ENCODE data around the gene CD40.
"Not testable (repeated sequence)": the region's sequence is repeated elsewhere in the genome, so short reads cannot be mapped to it uniquely, and the experiment has no call there.

CD40 gene

DNA sequence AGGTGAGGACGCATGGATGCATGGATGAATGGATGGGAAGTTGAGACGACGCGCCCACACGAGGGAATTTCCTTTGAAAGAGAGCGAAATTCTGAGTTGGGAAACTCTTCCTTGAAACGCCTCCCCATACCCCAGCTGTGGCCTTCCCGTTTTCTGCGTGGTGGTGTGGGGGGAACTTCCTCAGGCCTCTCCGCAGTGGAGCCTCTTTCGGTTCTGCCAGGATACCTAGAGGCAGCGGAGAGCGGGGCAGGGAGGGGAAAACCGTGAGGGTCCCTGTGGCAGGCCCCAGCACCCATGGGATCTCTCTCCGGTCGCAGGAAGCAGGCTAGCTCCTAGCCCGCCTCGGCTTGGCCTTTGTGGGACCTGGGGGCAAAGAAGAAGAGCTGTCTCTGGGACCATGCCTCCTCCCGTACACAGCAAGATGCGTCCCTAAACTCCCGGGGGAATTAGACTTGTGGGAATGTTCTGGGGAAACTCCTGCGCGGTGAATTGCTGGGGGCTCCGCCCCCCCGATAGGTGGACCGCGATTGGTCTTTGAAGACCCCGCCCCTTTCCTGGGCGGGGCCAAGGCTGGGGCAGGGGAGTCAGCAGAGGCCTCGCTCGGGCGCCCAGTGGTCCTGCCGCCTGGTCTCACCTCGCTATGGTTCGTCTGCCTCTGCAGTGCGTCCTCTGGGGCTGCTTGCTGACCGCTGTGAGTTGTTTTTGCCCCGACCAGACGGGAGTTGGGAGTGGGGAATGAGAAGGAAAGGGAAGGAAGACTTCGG is at the start of gene CD40:
Gene CD40 (plus strand): TSS at position 611 of the 764 bp plus-strand sequence. CDS start 30 bp downstream, at position 641.
- peak; percentile 30 for DNase-seq (ENCODE audit: low read depth)

DNA sequence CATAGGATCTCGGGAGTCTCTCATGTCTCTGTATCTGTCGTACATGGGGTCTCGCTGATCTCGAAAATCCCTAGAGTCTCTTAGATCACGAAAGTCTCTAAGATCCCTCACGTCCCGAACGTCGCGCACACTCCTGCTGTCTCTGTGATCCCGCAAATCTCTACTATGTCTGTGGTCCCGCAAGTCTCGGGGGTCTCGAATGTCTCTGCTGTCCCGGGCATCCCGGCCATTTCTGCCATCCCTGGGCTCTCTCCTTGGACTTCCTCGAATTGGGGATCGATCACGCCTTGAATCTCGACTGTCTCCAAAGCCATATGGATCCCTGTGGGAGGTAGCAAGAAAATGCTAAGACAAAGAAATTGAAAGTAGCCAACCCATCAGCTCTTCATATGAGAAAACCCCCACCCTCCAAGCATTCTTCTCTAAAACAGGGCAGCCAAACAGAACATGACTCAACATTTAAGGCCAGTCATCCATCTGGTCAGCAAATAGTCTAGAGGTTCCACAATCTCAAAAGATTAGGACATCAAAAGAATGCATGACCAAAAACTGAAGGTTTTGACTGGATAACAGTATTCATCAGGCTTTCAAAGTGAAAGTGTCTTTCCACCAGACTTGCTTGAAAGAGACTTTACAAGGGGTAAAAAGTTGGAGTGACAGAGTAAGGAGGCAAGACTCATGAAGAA is 47.8 kb upstream of the CD40 start:
- no peak for DNase-seq (ENCODE audit: low read depth)

DNA sequence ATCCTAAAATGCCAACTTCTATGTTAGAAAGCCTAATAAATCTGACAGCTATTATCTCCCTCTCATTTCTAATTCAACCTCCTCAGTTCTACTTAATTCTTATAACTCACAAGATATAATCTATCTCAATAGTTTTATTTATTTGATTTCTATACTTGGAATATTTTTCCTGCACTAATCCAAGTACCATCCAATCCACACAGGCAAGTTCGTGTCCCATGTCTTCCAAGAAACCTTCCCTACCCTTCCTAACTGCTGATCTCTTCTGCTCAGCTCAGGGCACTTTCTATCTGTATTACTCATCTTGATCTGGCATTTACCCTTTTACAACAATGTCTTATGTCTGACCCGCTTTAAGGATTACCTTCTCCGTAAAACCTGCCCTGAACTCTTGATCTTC is 46.5 kb upstream of the CD40 start:
- no peak for DNase-seq (ENCODE audit: low read depth)

DNA sequence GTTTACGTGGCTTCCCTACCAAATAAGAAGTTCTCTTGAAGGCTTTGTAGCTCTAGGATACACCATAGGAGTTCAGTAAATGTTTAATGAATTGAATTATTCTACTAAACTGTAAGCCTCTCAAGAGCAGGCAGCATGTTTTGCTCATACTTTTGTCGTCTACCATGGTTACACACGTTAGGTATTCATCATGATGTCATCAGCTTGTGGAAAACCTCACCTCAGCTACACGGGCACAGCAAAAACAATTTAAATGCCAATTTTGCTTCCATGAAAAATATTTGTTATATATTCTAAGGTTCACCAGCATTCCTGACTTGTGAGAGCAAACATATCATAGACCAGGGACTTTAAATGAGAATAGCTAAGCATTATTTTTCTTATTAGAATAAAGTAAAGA is 45.1 kb upstream of the CD40 start:
- no peak for DNase-seq (ENCODE audit: low read depth)

DNA sequence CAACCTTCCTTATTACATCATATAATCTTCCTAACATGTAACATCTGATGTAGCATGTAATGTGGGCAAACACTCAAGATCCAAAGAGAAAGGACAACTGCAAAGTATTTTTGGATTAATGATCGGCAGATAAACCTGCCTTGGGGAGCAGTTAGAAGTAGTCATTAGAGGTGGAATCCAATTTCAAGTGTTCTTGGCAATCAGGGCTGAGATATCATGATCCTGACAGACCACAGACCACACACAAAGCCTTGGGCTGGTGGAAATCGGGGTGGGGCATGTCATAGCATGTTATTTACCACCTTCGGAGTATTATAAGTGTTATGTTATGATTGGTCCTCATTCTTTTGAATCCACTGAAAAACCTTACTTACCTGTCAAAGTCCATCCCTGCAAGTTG is 44.7 kb upstream of the CD40 start:
- no peak for DNase-seq (ENCODE audit: low read depth)

DNA sequence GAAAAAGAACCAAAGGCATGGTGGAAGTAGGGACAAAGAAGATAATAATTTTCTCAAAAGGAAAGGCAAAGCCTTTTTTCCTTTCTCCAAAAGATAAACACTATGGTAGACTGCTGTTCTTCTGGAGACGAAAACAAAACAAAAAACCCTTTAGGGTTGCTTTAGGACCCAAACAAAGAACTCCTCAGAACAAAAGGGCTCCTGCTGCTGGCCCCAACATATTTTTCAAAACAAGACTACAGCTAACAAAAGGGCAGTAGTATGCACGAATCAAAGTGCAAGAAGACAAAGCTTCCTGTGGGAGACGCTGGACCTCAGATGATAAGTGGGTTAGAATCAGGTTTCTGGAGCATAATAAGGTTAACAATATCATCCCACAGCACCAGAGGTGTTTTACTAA is 44.1 kb upstream of the CD40 start:
- DNase-seq (ENCODE audit: low read depth): no peak

DNA sequence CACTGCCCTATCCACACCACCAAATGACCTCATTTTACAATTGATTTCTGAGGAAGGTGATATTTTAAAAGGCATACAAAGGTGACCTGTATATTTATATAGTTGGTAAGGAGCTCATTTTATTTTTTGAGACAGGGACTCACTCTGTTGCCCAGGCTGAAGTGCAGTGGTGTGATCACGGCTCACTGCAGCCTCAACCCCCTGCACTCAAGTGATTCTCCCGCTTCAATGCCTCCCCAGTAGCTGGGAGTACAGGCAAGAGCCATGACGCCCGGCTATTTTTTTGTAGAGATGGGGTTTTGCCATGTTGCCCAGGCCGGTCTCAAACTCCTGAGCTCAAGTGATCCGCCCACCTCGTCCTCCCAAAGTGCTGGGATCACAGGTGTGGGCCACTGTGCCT is 41.3 kb upstream of the CD40 start:
- DNase-seq (ENCODE audit: low read depth): no peak

DNA sequence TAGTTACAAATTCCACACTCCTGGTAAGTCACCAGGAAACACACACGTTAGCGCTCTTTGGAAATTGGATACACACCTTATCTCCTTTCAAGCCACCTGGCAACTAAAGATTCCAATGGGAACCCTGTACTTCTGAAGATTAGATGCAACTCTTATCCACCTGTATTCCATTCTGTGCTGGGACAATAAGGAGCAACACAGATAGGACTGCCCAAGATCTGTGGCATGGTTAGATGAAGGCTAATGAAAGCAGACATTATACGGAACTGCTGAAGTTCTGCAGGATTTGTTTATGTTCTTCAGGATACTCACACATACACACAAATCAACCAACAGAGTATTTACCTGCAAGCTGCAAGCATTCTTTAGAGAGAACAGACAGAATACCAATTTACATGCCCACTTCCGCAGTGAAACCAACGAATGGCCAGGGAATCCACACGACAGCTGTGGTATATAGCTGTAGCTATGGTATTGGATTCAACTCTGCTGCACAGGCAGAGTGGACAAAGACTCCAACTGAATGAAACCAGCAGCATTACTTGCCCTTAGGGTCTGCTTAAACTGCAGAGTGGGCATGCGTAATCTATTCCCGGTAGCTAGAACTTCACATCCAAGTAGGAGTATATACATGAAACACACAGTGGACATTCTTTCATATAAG is 40.3 kb upstream of the CD40 start:
- no peak for DNase-seq (ENCODE audit: low read depth)

DNA sequence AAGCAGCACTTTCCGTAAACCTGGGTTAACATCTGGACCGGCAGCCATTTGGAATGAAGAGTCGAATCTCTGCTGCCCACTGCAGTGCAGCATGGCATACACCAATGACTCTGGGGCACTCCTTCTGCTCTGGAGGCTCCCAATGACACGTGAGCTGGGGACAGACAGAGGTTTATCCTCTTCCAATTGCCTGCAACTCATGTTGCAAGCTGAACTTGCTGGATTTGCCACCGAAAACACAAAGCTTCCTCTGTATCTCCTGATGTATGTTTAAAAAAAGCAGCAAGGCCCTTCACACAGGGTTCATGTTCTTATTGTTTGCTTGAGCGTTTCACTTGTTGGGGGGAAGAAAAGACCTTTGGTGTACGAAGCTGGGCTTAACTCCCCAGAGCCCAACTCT is 39.2 kb upstream of the CD40 start:
- no peak for DNase-seq (ENCODE audit: low read depth)

DNA sequence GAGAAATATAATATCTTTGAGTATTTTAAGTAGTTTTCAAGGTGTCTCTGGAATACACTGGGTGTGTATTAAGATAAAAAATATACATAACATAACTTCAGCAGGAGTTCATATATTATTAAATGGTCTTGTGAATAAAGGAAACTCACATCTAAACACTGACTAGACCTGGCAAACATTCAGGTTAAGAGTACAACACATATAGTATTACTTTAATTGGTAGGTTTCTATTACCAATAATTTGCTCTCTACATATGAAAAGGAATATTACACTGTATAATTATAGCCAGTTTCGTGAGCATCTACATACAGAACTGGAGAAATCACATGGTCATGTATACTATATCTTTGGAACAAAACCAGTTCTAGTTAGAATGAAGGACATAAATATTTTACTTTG is 37.0 kb upstream of the CD40 start:
- no peak for DNase-seq (ENCODE audit: low read depth)

DNA sequence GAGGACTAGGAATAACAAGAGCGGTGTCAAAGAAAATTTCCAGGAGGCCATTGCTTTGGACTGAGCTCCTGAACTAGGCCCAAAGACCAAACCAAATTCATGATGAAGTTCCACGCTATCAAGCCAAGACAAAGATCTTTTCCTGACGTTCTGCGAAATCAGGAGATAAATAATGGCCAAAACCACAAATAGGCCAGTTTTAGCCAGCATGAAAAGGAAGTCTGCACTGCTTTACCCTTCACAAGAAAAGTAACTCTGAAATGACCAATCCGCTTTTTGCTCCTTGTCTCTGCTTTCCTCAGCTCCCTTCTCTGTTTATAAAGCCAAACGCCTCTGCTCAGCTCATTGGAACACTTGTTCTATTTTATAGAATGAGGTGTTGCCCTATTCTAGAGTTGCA is 35.0 kb upstream of the CD40 start:
- no peak for DNase-seq (ENCODE audit: low read depth)

DNA sequence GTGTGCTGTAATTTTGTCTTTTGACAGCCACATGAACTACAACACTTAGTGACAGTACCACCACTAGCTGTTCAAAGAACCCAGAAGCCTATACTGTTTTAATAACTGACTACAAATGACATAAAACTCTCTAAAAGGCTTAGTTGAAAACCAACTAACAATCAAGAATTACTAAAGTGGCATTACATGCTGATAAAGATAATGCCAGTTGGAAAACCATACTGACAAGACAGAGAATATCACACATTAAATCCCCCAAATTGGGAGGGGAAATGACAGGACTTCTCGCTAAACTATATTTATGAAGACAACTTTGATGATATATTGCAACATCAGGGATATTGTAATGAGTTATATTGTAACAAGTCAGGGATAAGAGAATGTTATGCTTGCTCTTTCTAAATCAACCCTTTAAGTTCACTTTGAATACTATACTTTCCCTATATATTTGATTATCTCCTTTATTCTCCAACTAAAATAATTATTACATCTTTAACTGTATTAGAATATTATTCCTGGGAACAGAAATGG is 34.5 kb upstream of the CD40 start:
- DNase-seq (ENCODE audit: low read depth): no peak

DNA sequence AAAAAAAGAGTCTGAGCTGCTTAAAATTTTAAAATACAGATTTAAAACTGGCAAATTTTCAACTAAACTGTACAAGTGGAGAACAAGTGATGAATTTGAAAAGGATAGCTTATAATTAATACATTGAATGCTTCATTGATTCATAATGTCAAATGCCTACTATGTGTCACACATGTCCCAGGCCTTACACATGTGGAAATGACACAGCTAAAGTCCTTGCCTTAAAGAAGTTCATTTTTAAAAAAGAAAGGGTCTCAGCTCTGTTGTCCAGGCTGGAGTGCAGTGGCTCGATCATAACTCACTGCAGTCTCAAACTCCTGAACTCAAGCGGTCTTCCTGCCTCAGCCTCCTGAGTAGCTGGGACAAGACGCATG is 33.3 kb upstream of the CD40 start:
- DNase-seq (ENCODE audit: low read depth): no peak

DNA sequence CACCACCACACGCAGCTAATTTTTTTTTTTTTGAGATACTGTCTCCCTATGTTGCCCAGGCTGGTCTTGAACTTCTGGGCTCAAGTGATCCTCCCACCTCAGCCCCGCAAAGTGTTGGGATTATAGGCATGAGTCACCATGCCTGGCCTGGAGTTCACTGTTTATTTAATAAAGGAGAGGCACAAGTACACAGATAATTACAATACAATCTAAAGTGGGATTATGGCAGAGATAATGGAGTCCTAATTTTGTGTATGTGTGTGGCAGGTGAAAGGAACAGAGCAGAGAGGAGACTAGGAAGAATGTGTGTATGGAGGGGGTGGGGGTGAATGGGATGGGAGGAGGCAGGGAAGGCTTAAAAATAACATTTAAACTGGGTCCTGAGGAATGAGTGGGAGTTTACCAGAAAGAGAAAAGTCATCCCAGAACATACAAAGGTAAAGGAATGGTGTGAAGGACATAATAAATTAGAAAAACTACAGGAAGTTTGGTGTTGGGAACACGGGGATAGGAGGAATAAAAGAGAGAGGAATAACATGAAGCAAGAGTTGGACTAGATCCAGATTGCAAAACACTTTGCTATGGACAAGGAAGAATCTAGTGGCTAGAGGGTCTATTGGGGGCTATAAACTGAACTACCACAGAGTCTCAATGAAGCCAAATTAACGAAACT is 32.8 kb upstream of the CD40 start:
- DNase-seq (ENCODE audit: low read depth): no peak

DNA sequence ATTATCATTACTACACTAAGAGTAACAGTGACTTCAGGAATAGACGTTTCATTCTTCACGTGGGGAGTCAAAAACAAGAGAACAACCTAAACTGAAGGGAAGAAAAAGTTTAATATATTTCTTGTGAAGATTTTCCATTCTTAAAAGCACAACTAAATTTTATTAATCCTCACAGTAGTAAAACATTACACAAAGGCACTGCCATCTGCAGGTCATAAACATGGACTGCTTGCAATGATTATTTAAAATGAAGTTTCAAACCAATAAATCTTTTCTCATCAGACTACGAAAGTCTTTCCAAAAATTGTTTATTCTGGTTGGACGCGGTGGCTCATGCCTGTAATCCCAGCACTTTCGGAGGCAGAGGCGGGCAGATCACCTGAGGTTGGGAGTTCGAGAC is 31.0 kb upstream of the CD40 start:
- no peak for DNase-seq (ENCODE audit: low read depth)

DNA sequence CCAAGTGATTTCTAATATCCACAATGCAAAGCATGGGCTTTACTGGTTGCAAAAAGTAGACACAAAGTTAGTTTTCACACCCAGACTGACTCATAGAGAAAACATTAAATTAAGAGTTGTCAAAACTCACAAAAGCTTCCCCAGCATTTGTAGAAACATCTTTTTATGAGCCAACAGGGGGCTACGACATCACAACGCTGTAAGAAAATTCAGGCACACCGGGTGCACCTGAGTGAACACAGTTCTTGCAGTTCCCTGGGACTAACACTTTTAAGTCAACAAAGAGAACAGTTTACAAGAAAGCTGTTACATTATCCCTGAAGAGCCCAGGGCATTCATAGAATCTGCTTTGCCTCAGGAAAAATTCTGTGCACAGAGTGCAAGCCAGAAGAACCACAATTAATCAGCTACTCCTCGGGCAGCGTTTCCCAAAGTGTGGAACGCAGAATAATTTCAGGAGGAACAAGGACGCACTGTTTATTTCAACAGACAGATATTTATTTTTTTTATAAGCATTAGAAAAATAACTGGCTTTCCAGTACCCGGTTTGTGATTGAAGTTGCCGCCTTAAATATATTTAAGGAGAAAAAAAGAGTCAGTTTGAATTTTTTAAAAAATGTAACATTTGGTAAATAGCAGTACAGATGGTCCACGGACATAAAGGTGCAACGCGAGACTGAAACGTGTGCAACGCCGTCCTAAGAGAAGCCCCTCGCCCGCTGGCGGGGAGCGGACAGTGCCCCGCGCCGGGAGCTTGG is 29.5 kb upstream of the CD40 start:
- no peak for DNase-seq (ENCODE audit: low read depth)

DNA sequence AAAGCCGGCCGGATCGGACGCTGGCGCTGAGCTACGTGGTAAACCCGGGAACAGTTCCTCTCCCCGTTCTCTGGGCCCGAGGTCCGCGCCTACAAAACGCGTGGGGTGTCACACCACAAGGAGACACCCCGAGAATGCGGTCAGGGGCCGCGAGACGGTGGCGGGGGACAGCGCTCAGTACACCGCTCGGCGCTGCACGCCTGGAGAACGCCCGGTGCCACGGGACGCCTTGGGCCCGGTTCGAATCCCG is 29.0 kb upstream of the CD40 start:
- no peak for DNase-seq (ENCODE audit: low read depth)

DNA sequence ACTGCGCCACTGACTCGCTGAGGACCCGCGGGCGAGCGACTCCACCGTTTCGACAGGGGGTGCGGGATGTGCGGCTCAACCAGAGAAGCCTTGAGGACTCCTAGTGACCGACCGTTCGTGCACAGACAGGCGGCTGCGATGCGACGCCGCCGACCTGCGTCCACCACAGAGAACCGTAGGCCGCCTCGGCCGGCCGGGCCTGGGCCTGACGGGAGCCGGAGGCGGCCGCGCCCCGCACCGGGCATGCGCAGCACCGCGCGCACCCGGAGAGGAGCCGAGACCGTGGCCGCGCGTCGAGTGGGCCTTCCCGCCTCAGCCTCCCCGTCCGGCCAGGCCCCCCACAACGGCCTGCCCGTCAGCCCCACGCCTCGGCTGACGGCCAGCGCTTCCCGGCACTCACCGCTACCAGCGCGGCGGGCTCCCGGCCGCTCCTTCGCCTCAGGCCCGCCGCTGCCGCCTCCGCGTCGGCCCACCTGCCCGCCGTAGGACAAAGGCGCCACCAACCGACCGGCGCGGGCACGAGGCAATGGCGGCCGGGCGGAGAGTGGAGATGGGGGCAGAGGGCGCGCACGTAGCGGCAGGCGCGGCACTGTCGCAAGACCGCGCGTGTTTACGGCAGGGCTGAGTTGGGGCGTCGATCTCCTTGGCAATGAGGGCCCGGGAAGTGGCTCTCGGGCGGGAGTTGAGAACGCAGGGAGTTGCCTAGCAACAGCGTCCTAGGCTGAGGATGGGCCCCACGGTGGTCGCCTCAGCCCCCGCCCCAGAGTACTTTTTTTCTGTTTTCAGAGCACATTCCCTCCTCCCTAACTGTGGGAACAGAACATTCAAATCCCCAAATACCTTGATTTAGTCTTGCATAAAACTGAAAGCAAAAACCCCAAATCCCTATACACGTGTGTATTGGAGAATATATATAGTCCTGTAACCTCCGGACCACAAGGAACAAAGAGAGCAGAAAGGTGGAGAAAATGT is 28.4 kb upstream of the CD40 start, which contains the start of gene NCOA5:
Gene NCOA5 (minus strand): TSS at position 546 of the 972 bp plus-strand sequence. CDS start 10,538 bp downstream, outside the sequence.
- DNase-seq (ENCODE audit: low read depth): peak; percentile 94

DNA sequence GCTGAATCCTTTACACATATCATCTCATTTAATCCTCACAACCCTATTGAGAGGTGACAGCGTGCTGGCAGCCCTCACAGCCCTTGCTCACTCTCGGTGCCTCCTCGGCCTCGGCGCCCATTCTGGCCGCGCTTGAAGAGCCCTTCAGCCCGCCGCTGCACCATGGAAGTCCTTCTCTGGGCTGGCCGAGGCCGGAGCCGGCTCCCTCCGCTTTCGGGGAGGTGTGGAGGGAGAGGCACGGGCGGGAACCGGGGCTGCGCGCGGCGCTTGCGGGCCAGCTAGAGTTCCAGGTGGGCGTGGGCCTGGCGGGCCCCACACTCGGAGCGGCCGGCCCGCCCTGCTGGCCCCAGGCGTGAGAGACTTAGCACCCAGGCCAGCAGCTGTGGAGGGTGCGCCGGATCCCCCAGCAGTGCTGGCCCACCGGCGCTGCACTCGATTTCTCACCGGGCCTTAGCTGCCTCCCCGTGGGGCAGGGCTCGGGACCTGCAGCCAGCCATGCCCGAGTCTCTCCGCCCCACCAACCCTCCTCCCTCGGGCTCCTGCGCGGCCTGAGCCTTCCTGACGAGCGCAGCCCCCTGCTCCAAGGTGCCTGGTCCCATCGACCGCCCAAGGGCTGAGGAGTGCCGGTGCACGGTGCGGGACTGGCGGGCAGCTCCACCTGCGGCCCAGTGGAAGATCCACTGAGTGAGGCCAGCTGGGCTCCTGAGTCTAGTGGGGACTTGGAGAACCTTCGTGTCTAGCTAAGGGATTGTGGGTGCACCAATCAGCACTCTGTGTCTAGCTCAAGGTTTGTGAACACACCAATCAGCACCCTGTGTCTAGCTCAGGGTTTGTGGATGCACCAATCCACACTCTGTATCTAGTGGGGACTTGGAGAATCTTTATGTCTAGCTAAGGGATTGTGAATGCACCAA is 26.2 kb upstream of the CD40 start:
- not testable (repeated sequence) for DNase-seq (ENCODE audit: low read depth)

DNA sequence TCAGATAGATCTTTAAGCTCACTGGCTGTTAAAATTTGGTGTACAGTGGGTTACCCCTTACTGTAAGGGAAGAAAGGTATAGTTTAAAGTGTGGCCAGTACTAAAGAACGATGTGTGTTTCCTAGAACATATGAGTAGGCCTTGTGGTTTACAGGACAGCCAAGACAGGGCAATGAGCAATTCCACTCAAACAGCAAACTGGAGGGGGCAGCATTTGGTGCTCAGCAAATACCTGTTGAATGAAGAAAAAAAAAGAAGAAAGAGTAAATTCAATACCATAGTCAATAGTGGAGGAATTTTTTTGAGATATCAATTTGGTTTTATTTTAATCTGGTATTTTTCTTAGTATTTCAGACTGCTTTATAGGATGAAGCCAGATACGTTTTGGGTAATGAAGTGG is 24.6 kb upstream of the CD40 start:
- DNase-seq (ENCODE audit: low read depth): no peak
